HG02943 (cell line): ENCODE data around the gene ZNF195.
A peak's percentile ranks its signal among the peaks of the same experiment; 100 is the strongest.
"Not testable (repeated sequence)": the region's sequence is repeated elsewhere in the genome, so short reads cannot be mapped to it uniquely, and the experiment has no call there.

Experiments
- ATAC-seq: cut with Tn5 transposase; IDR thresholded peaks from one replicate; pipeline ENCODE4 v1.9.1; 2021; ENCODE audit warnings: mild to moderate bottlenecking, low read depth, moderate library complexity; ENCODE audit not compliant: unreplicated experiment

ZNF195 gene

DNA sequence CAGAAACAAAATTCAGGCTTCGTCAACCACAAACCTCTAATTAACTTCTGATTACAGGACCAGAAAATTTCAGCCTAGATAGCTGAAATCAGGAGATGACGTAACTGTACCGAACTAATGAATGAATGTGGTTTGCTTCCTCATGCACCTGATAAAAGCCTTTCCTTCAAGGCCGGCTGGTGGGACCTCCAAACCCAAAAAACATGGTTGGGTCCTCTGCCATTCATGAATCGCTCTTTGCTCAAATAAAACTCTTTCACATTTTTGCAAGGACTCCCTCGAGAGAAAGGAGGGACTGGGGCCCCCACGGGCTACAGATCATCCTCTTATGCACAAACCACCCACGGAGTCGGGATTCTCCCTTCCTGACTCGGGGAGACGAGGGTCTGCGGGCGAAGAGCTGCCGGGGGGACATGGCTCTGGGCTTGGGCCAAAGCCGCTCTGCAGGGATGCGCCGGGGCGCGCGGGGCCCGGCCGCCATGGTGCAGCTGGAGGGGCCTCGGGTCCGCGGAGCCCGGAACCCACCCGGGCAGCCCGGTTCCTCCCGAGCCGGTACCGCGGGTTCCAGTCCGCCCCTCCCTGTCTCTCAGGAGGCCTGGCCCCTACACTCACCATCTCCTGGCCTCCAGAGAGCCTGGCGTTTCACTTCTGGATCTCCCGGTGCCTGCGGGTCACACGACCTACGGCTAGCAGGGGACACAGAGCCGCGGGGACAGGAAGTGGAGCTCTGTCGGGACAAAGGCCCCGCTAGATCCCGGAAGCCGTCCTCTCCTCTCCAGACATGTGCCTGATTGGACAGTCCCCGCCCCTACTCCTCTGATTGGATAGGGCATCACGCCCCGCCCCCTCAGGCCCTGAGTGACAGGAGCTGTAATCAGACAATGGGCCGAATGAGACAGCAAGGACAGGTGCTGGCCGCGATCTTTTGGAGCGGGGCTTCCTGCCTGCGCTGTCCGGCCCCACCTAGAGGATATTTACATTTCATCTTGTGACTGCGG, at the start of gene ZNF195:
Gene ZNF195 (minus strand): TSS at position 721 of the 998 bp plus-strand sequence. CDS start 106 bp downstream, at position 615.
- ATAC-seq = peak; percentile 98

DNA sequence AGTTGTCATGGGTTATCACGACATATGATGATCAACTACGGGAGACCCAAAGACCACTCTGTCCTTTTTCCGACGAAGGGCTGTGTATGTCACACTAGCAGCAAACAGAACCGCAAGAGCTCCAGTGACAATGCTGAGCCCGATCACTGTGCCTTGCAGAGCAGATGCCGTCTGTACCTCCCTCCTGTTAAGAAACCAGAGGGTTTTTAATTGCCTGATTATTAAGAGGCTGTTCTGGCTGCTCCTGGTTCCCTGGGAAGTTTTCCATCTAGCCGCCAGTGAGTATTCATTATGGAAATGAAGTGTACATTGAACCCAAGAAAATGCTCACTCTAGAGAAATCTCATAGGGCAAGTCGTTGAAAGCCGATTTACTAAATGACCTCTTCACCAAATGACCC, 49.1 kb upstream of the ZNF195 start:
- ATAC-seq = not testable (repeated sequence)

DNA sequence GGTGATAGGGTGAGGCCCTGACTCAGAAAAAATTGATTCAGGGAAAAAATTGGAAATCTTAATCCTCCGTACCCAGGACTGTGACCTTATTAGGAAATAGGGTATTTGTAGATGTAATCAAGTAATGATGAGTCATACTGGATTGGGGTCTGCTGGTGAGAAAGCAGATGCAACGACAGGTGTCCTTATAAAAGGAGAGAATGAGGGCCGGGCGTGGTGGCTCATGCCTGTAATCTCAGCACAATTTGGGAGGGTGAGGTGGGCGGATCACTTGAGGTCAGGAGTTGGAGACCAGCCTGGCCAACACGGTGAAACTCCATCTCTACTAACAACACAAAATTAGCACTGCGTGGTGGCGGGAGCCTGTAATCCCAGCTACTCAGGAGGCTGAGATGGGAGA, 47.6 kb upstream of the ZNF195 start:
- not testable (repeated sequence) for ATAC-seq

DNA sequence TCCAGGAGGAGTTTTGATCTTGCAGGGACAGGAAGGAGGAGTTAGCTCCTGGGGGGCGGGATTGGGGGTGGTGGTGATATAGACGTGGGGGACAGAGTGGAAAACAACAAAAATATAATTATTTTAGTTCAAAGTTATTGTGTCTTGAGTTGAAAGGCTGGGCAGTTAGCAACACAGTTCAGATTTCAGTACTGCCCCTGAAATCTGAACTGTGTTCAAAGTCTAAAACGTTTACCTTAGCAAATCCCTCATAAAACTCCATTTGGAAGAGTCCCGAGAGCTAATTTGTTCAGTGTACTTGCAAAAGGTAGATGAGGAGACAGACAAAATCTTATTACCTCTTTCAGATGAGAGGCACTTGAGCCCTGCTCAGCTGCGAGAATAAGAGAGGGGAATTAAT, 45.0 kb upstream of the ZNF195 start:
- ATAC-seq = not testable (repeated sequence)

DNA sequence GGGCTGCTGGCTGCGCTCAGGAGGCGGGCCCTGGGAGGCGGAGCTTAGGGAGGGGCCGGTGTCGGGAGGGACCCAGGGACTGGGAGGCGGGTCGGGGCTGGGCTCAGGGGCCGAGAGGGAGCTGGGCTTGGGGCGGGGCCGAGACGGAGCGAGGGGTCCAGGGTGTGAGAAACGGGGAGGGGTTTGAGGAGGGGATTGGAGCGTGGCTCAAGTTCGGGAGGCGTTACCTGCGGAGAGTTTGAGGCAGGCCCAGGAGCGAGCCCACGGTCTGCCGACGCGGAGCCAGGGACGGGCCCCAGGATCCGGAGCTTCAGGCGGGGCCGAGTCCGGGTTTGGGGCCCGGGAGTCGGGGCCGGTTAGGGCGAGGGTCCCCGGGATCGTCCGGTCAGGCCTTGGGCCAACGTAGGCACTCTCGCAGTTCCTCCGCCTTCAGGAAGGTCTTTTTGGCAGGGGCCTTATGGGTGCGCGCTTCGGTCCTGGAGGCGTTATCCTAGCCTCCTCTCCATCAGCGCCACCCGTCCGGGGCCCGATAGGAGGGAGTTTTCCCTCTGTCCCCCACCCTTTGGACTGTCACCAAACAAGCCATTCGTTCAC, 44.3 kb upstream of the ZNF195 start:
- not testable (repeated sequence) for ATAC-seq

DNA sequence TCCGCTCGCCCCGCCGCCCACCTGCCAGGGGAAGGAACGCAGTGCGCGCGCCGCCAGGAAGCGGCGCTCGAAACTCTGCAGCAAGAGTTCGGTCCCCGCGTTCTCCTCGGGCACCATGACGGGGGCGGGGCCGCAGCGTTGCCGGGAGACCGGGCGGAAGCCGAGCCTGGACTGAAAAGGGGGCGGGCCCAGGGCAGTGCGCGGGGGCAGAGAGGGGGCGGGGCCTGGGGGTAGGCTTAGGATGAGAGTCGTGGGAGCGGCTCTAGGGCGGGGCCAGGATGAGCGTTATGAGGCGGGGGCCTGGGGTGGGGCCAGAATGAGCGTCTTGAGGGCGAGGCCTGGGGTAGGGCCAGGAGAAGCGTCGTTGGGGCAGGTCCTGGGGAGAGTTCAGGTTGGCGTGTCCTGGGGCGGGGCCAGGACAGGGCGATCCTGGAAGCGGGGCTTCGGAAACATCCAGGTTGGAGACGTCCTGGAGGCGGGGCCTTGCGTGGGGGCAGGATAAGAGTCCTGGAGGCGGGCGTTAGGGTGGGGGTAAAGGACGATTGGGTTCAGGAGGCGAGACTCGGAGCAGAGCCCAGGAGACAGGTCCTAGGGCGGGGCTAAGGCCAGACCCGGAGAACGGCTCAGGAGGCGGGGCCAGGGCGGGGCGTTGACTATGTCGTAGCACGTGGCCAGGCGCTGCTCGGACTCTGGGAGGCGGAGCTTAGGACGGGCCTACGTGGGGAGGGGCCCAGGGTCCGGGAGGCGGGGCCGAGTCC, 43.6 kb upstream of the ZNF195 start:
- ATAC-seq = peak; percentile 99

DNA sequence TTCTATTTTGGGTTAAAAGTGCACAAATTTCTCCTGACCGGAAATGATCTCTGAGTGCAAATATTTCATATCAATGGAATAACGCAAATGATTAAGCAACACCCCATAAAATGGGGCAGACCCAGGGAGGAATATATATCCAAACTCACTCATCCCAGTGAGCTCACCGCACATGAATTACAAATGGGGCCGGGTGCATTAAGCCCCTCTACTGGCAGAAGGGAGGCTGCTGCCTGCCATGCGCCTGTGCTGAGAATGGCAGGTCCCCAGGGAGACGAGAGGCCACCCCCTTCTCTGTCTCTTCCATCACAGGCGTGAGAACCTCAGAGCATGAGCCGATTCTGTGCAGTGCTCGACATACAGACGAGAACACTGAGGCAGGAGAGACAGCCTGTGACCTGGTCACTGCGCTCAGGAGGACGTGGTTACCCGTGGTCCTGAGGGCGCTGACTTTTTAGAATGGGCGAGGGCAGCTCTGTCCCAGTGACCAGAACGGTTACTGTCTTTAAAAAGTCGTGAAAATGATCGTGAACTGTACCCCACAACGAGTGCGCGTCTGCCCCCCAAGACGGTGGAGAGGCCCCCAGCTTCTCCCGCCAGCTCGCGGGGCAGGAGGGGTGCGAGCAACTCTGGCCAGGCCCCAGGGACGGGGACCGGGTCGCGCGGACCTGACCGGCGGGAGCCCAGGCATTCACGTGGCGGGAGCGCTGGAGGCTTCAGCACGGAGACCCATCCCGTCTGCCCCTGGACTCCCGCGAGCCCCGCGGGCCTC, 42.8 kb upstream of the ZNF195 start:
- ATAC-seq = not testable (repeated sequence)

DNA sequence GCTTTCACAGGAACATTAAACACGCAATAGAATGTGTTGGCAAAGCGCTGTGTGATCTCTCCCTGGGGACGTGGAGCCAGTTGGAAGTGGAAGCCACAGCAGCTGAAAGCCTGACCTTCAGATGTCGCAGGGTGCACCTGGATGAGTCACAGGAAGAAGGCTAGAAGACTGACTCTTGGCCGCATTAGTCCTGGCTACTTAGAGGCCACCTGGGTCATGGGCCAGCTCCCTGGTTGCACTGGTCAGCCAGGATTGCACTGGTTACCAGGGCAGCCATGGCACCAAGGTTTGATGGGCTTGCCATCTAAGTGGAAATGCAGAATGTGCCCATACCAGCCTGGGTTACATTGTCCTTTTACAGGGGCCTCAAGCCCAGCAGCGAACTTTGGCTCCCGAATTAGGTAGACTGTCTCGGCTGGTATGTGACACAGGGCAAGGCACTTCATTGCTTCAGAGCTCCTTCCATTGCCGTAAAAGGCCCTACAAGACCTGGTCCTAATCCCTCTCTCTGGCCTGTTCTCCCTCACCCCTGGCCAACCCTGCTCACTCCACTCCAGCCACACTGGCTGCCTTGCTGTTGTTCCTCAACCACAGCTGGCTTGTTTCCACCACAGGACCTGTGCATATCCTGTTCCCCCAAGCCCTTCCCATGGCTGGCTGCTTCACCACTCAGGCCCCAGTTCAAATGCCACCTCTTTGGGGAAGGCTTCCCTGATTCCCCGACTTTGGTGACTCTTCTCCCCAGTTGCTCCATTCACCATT, 41.5 kb upstream of the ZNF195 start:
- not testable (repeated sequence) for ATAC-seq

DNA sequence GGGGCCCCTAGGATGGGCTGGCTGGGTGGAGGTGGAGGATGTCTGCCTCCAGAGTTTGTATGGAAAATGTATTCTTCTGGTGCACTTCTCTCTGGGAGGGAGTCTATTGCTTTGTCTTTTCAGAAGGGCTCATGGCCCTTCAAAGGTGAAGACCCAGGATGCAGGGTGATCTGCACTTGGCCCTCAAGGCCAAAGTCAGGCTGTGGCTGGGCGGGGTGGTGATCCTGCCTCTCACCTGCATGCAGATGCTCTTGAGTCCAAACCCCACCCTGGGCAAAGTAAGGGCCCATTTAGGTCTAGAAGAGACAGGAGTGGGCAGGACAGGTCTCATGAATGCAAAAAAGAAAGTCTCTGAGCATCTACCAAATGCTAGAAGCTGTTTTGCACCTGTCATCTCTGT, 40.5 kb upstream of the ZNF195 start:
- ATAC-seq = not testable (repeated sequence)

DNA sequence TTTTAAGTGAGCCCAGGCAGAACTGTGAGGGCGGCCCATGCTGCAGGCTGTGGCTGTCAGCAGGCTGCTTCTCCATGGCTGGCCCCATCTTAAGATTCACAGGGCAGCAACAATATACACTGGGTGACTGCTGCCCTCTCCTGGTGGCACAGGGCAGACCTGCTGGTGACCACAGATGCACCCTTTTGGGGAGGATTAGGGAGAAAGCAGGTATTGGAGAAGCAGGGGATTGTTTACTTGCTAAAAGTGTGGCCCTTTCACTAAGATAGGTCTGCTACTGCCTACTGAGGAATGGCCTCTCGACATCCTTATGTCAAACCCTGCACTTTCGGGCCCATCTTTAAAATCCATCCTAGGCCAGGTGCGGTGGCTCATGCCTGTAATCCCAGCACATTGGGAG, 38.1 kb upstream of the ZNF195 start:
- not testable (repeated sequence) for ATAC-seq

DNA sequence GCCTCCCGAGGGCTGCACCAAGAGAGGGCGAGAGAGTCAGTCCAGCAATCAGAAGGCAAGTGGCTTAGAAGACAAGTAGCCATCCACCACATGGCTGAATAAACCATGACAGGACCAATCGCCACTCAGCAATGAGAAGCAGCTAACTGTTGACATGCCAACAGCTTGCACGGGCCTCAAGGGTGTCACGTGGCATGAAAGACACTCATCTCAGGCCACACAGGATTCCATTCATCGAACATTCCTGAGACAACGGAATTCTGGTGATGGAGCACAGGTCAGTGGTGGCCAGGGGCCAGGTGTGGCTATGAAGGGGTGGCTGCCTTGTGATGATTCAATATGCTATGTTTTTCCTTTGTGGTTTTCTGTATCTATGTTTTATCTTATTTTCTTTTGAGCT, 36.4 kb upstream of the ZNF195 start:
- not testable (repeated sequence) for ATAC-seq

DNA sequence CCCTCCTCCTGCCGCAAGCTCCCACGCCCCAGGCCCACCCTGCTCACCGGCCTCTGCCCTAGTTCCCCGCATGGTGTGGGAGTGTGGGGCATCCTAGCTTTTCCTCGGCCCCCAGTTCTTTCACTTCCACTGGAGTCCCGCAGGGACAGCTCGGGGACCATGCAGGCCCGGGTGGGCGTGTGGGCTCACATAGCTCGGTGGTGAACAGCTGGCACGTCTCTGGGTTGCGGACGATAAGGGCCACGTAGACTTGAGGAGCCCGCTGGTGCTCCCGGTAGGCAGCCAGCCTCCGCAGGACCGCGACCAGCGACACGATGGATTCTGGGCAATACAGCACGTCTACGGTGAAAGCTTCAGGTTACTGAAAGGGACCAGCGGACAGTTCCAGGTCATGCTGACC, 34.7 kb upstream of the ZNF195 start:
- ATAC-seq = not testable (repeated sequence)

DNA sequence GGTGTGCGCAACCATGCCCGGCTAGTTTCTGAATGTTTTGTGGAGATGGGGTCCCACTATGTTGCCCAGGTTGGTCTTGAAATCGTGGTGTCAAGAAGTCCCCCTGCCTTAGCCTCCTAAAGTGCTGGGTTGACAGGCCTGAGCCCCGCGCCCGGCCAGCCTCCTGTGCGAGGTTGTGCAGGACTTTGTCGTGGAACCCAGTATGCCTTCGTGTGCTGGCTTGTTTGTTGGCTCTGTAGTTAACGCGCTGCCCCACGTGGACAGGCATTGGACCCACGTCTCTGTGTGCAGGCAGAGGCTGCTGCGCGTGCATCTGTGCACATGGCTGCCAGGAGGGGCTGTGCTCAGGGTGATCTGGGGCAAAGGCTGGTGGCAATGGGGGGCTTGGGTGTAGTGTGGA, 33.9 kb upstream of the ZNF195 start:
- no peak for ATAC-seq

DNA sequence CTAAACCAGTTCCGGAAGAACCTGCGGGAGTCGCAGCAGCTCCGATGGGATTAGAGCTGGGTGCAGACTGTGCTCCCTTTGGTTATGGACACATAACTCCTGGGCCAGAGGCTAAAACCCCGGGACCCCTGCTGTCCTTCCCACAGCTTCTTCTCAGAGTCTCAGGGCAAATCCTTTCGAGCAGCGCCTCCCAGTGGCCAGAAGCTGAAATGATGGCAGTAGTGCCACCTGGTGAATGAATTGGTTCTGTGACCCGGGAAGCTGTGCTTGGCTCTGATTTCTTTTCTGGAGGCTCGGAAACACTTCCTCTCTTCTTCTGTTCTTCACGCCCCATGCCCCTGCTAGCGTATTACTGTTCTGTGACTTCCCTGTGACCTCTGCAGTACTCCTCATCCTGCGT, 29.8 kb upstream of the ZNF195 start:
- not testable (repeated sequence) for ATAC-seq

DNA sequence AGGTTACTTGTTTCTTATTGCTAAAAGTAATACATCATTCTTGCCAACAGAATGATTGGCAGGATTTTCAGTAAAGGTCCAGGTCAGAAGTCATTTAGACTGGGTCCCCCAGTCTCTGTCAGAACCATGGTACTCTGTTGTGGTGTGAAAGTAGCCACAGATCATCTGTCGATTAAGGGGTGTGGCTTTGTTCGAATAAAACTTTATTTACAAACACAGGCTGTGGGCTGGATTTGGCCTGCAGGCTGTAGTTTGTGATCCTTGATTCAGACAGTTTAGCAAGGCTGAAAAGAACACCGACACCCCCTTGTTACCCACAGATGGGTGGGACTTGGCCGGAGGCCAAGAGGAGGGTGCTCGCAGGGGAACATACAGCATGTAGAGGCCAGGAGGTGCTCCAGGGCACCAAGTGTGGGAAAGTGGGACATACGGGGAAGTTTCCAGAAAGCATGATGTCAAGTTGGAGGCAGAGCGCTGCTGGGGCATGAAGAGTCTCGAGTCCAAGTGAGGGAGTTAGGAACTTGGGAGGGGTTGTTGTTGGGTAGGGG, 29.2 kb upstream of the ZNF195 start:
- ATAC-seq = not testable (repeated sequence)

DNA sequence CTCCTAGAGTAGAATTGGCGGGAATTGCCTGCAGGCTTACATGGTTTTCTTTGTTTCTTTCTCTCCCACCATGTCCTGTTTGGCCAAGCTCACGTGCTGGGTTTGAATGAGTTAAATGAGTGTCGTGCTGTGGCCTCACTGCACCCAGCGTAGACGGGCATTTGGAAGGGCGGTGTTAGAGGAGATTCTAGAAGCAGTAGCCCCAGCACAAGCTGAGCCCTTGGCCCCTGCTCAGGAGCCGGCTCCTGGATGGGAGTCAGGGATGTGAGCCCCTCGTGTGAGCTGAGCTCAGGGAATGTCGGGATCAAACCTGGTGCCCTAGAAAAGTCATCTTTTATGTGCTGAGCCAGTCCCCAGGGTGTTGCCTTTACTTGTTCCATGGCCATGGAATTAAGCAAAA, 28.0 kb upstream of the ZNF195 start:
- ATAC-seq = not testable (repeated sequence)

DNA sequence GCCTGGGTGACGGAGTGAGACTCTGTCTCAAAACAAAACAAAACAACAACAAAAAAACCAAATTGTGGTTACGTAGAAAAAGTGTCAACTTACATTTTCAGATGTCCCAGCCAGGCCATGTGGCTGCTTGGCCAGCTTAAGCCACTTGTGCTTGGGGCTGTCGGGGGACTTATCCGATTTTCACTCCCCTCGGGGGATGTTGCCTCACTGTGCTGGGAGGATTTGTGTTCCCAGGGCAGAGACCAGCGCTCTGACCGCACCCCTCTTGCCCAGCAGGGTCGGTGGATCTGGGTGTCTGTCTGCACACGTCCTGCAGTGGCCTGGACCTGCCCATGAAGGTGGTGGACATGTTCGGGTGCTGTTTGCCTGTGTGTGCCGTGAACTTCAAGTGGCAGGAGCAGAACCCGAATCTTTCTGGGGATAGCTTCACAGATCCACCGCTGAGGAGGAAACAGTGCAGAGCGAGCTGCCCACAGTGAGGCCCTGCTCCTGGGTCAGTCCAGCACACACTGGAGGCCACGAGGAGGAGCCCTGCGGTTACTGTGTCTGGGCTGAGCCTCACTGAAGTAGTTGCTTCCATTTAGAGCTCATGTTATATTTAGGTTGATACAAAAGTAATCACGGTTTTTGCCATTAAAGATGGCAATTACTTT, 27.4 kb upstream of the ZNF195 start:
- ATAC-seq = not testable (repeated sequence)

DNA sequence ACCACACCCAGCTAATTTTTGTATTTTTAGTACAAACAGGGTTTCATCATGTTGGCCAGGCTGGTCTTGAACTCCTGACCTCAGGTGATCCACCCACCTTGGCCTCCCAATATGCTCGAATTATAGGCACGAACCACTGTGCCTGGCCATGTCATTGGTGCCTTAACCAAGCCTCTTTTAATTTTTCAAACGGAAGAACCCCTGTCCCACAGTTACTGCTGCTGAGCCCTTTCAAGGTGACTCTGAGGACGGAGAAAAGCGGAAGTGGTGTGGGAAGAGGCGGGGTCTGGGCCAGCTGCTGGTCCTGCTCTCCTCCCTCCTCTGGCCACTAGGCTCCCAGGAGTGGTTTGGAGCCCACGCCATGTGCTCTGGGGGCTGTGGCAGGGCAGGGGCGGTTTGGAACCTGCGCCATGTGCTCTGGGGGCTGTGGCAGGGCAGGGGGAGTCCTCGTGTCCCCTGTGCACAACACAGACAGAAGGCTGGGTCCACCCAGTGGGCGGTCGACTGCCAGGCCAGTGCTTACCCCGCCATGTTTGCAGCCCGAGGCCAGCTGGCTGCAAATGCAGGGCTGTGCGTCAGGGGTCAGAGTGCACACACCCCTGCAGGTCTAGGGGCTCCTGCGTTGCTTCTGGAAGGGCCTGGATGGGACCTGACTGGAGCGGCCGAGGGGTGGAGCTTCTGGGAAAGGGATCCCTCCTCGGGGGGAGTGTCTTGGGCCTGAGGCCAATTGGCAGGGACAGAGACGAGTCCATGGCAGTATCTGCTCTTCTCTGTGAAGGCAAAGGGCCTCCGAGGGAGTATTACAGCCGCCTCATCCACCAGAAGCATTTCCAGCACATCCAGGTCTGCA, 25.4 kb upstream of the ZNF195 start:
- ATAC-seq = not testable (repeated sequence)
